Breast epithelium (tissue), 3 donors: ENCODE results near the gene MED10.

ENCODE experiments used
- POLR2A ChIP-seq: fragments of 450-650 bp; IDR thresholded peaks from one replicate; pipeline ENCODE4 v1.6.1; 2016; ENCODE audit warnings: antibody characterized with exemption, mild to moderate bottlenecking, moderate library complexity
- POLR2AphosphoS5 ChIP-seq, 3 donors: sonication (generic); formaldehyde crosslinking; IDR thresholded peaks; one replicate each; pipeline ENCODE4 v1.6.1; 2017; ENCODE audit warnings: antibody characterized with exemption in 3 of 3
- TF ChIP-seq, protein P1 (sequence below), 3 donors: fragments of 450-650 bp; IDR thresholded peaks; one replicate each; pipeline ENCODE4 v1.5.1; 2016 to 2017; ENCODE audit warnings: antibody characterized with exemption in 3 of 3, mild to moderate bottlenecking in 3 of 3, moderate library complexity in 3 of 3

DNA sequence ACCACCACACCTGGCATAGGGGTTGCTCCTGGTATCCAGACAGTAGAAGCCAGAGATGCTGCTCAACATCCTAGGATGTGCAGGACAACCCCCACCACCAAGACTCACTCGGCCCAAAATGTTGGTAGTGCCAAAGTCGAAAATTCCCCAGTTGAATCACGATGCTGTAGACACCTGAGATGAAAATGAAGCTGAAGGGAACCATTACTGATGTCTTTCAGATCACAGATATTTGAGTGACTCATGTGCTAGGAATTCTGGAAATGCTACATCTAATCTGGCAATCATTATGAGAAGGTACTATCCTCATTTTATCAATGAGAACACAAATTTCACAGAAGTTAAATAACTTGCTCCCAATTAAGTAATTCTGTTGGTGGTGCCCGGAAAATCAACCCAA is 49.3 kb upstream of the MED10 start:
- TF ChIP-seq, protein P1, sequence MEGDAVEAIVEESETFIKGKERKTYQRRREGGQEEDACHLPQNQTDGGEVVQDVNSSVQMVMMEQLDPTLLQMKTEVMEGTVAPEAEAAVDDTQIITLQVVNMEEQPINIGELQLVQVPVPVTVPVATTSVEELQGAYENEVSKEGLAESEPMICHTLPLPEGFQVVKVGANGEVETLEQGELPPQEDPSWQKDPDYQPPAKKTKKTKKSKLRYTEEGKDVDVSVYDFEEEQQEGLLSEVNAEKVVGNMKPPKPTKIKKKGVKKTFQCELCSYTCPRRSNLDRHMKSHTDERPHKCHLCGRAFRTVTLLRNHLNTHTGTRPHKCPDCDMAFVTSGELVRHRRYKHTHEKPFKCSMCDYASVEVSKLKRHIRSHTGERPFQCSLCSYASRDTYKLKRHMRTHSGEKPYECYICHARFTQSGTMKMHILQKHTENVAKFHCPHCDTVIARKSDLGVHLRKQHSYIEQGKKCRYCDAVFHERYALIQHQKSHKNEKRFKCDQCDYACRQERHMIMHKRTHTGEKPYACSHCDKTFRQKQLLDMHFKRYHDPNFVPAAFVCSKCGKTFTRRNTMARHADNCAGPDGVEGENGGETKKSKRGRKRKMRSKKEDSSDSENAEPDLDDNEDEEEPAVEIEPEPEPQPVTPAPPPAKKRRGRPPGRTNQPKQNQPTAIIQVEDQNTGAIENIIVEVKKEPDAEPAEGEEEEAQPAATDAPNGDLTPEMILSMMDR (IDR thresholded peaks at IDR 0.05) = no peak
- no peak for TF ChIP-seq POLR2AphosphoS5 (IDR thresholded peaks at IDR 0.05)
- no peak for TF ChIP-seq POLR2A
